GM18505 (cell line): ENCODE measurements around the gene ATXN10.

Source experiments
- ATAC-seq: cut with Tn5 transposase; IDR thresholded peaks from one replicate; pipeline ENCODE4 v1.9.1; 2021; ENCODE audit not compliant: unreplicated experiment
- POLR2A ChIP-seq: IDR thresholded peaks from 4 replicates; pipeline ENCODE4 v1.6.1; 2011; ENCODE audit warnings: borderline replicate concordance; ENCODE audit not compliant: insufficient read depth, insufficient read length; ENCODE audit errors: extremely low read depth

Gene ATXN10

GRCh38 chr22:45754822-45755221, 83.2 kb downstream of the ATXN10 start:
- no peak for TF ChIP-seq POLR2A
- ATAC-seq, result no peak

GRCh38 chr22:45756558-45756957, 84.9 kb downstream of the ATXN10 start:
- no peak for TF ChIP-seq POLR2A
- no peak for ATAC-seq

GRCh38 chr22:45757068-45757467, 85.4 kb downstream of the ATXN10 start:
- no peak for TF ChIP-seq POLR2A
- ATAC-seq, result no peak

GRCh38 chr22:45757936-45758335, 86.3 kb downstream of the ATXN10 start:
- no peak for TF ChIP-seq POLR2A
- ATAC-seq, result no peak

- TF ChIP-seq POLR2A, result no peak
- no peak for ATAC-seq
Measured at GRCh38 chr22:45758603-45759002, 87.0 kb downstream of the ATXN10 start.

GRCh38 chr22:45760682-45761081, 89.0 kb downstream of the ATXN10 start:
- no peak for ATAC-seq
- TF ChIP-seq POLR2A, result no peak

- ATAC-seq, result no peak
- TF ChIP-seq POLR2A, result no peak
Measured at GRCh38 chr22:45762545-45763235, 91.1 kb downstream of the ATXN10 start.

- ATAC-seq, result no peak
- no peak for TF ChIP-seq POLR2A
Measured at GRCh38 chr22:45763236-45763624, 91.6 kb downstream of the ATXN10 start.

GRCh38 chr22:45768490-45768889, 96.9 kb downstream of the ATXN10 start:
- TF ChIP-seq POLR2A, result no peak
- ATAC-seq, result no peak

- no peak for ATAC-seq
Measured at GRCh38 chr22:45769569-45770210, 98.1 kb downstream of the ATXN10 start.

GRCh38 chr22:45770506-45770905, 98.9 kb downstream of the ATXN10 start:
- ATAC-seq, result no peak
- no peak for TF ChIP-seq POLR2A

More at GRCh38 chr22:45769569-45770210, 98.1 kb downstream of the ATXN10 start:
- TF ChIP-seq POLR2A, result no peak

- ATAC-seq, result no peak
- TF ChIP-seq POLR2A, result no peak
Measured at GRCh38 chr22:45771057-45771456, 99.4 kb downstream of the ATXN10 start.

GRCh38 chr22:45771711-45772110, 100.1 kb downstream of the ATXN10 start:
- no peak for TF ChIP-seq POLR2A
- no peak for ATAC-seq

GRCh38 chr22:45772743-45773142, 101.1 kb downstream of the ATXN10 start:
- ATAC-seq, result no peak
- TF ChIP-seq POLR2A, result no peak
